CD4-positive, alpha-beta T cell treated with Interleukin-2 at 100 ng/mL for 4 hours (primary cell): ENCODE results near the gene SLC48A1.

Experiments used
- DNase-seq: peaks from one replicate; pipeline ENCODE4 v3.0.0-alpha.2; 2020; ENCODE audit warnings: low spot score

The SLC48A1 gene

GRCh38 chr12:47824635-47825034 lies 51.6 kb downstream of the SLC48A1 start:
- no peak for DNase-seq

DNA sequence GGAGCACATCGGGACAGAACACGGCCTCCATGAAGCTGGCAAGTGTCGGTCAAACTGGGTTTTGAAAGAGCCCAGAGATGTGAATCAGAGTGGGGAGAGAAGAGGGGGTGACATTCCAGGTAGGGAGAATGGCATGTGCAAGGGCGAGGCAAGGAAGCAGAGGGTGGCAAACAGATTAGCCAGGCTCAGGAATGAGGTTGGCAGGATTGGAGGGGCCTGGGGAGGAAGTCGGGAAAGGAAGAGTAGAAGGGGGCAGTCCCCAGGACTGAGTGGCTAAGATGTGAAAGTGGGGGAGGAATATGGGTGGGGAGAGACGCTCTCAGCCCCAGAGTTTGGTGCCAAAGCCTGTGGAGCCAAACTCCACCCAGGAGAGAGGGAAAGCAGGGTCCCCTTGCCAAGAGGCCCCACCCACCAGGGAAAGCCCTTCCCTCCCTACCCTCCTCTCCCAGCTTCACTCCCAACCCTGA lies 52.2 kb downstream of the SLC48A1 start:
- no peak for DNase-seq

DNA sequence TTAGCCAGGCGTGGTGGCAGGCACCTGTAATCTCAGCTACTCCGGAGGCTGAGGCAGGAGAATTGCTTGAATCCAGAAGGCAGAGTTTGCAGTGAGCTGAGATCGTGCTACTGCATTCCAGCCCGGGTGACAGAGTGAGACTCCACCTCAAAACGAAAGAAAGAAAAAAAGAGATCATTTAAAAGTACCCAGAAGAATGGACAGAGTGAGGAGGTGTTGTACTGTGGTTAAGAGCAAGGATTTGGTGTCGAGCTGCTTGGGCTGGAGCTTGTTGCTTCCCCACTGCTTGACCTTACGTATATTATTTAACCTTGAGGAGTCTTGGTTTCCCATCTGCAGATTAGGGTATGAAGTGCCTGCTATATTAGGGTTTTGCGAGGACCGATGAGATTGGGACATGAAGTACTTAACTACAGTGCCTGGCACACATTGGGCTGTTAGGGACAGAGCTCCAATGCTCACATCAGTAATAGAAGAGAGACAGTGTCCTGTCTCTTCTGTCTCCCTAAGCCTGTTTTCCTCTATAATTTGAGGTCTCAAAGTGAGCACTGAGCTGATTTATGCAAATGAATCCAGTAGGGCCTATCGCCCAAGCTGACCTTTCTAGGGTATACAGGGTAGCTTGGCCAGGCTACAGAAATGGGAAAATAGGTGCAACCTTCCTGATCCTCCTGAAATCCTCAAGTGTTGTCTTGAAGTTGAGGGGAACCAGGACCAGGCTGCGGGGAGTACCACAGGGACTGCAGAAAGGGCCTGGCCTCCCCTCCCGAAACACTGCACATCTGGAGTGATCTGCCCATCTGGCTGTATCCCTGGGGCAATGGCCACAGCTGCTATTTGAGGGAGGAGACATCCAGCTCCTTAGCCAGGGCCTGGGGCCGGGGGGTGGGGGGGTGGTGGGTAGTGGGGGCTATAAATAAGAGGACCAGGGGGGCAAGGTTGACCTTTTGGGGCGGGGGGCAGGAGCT lies 55.3 kb downstream of the SLC48A1 start:
- DNase-seq, result no peak

GRCh38 chr12:47828976-47829482 lies 56.0 kb downstream of the SLC48A1 start:
- no peak for DNase-seq

DNA sequence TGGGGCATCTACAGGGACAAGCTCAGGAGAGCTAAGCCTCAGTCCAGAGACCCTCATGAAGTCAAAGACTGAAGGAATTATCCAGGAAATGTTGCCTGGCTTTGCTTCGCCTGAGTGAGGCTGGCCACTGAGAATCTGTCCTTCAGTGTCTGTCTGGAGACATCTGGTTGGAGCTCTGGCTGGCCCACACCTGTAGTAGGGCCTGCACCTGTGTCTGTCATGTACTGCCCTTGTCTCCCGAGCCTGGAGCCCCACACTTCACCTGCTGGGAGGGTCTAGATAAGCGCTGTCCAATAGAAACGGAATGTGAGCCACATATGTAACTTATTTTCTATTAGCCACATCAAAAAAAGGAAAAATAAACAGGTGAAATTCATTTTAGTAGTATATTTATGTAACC lies 56.5 kb downstream of the SLC48A1 start:
- DNase-seq, result no peak
